ENCODE results near the gene DAZAP1.

DNA sequence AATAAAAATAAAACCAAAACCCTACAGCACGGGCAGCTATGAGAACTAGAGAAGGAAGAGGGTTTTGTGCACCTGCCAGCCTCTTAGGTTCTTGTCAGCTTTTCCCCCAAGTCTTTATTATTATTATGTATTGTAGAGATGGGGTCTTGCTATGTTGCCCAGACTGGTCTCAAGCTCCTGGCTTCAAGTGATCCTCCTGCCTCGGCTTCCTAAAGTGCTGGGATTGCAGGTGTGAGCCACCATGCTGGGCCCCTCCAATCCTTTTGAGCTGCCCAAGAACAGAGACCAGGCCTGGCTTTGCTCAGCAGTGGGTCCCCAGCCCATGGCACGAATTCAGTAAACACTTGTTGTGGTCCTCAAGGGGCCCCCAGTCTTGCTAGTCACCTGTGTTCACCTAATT lies 25.1 kb upstream of the DAZAP1 start:
- TF ChIP-seq EZH2 (IDR thresholded peaks at IDR 0.05; ENCODE audit: borderline replicate concordance): no peak
- TF ChIP-seq EZH2phosphoT487 (IDR thresholded peaks at IDR 0.05; ENCODE audit: low read depth, severe bottlenecking, unreplicated experiment): no peak
- TF ChIP-seq, protein P1, sequence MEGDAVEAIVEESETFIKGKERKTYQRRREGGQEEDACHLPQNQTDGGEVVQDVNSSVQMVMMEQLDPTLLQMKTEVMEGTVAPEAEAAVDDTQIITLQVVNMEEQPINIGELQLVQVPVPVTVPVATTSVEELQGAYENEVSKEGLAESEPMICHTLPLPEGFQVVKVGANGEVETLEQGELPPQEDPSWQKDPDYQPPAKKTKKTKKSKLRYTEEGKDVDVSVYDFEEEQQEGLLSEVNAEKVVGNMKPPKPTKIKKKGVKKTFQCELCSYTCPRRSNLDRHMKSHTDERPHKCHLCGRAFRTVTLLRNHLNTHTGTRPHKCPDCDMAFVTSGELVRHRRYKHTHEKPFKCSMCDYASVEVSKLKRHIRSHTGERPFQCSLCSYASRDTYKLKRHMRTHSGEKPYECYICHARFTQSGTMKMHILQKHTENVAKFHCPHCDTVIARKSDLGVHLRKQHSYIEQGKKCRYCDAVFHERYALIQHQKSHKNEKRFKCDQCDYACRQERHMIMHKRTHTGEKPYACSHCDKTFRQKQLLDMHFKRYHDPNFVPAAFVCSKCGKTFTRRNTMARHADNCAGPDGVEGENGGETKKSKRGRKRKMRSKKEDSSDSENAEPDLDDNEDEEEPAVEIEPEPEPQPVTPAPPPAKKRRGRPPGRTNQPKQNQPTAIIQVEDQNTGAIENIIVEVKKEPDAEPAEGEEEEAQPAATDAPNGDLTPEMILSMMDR (IDR thresholded peaks at IDR 0.05; ENCODE audit: poor library complexity): no peak

All from hepatocyte (in vitro differentiated cells).